Thyroid gland (tissue), 4 donors: ENCODE results near the gene CACNA1B. TPM values are rescaled to one million over a fixed set of nuclear protein-coding genes. Genes with fewer than 3 reads are reported as not detected.
"Not testable (repeated sequence)": the region's sequence is repeated elsewhere in the genome, so short reads cannot be mapped to it uniquely, and the experiment has no call there.

Source experiments
- DNase-seq, 2 donors: peaks; one replicate each; pipeline ENCODE4 v3.0.0-alpha.2; 2019
- H3K27ac ChIP-seq, 3 donors: fragments of 200-600 bp; sonication (generic); 1 replicate in 2 of 3; 2 replicates in 1 of 3; pipeline ENCODE4 v1.5.1; 2016 to 2019; ENCODE audit warnings: mild to moderate bottlenecking in 1 of 3, moderate library complexity in 1 of 3
- H3K27me3 ChIP-seq: fragments of 200-600 bp; sonication (generic); one replicate; pipeline ENCODE4 v1.5.1; 2019
- H3K36me3 ChIP-seq, 2 donors: fragments of 200-600 bp; sonication (generic); one replicate each; pipeline ENCODE4 v1.5.1; 2016 to 2019
- H3K4me1 ChIP-seq, 2 donors: fragments of 200-600 bp; sonication (generic); one replicate each; pipeline ENCODE4 v1.5.1; 2017 to 2019
- H3K4me3 ChIP-seq, 3 donors: fragments of 200-600 bp; sonication (generic); replicated peaks in 1 of 3; 1 replicate in 2 of 3; 2 replicates in 1 of 3; pipeline ENCODE4 v1.5.1; 2016; ENCODE audit warnings: mild to moderate bottlenecking in 1 of 3
- H3K9me3 ChIP-seq: fragments of 200-600 bp; sonication (generic); one replicate; pipeline ENCODE4 v1.5.1; 2017
- CTCF ChIP-seq, 6 experiments: fragments of 200-600 bp in 3 of 6; fragments of 450-650 bp in 3 of 6; sonication (generic) in 3 of 6; IDR thresholded peaks; one replicate each; pipeline ENCODE4 v1.5.1; 2016 to 2019; ENCODE audit warnings: antibody characterized with exemption in 6 of 6, mild to moderate bottlenecking in 2 of 6, inconsistent platforms in 1 of 6, moderate library complexity in 1 of 6
- POLR2A ChIP-seq, 2 donors: fragments of 450-650 bp; IDR thresholded peaks; one replicate each; pipeline ENCODE4 v1.6.1; 2017; ENCODE audit warnings: antibody characterized with exemption in 2 of 2, mild to moderate bottlenecking in 2 of 2, moderate library complexity in 1 of 2
- WGBS, 2 donors: methylation state at CpG; one replicate each; pipeline ENCODE4 v1.1.5; 2017; 5-methylcytosine and 5-hydroxymethylcytosine counted together
- intact Hi-C: fragments of 100-400 bp; cut with DNase I; formaldehyde crosslinking; loops from one replicate; pipeline ENCODE4 v1.15.1; 2023
- total RNA-seq, 4 donors: library from RNA; depleted of rRNA; stranded (reverse); fragments of >200 nt; gene quantifications; one replicate each; pipeline ENCODE4 v1.2.3, GENCODE V29; 2016

Gene CACNA1B
- total RNA-seq, 4 donors from 2014 or later = 0.13 to 0.68 (median 0.35) TPM

DNA sequence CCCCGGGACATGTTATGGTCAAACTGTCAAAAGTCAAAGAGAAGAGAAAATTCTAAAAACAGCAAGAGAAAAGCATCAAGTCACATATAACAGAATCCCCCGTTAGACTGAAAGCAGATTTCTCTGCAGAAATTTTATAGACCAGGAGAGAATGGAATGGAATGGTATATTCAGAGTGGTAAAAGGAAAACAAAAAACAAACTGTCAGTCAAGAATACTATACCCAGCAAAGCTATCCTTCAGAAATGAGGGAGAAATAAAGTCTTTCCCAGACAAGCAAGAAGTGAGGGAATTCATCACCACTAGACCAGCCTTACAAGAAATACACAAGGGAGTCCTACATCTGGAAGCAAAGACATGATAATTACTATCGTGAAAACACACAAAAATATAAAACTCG is 208.0 kb downstream of the CACNA1B start:
- Histone ChIP-seq H3K27ac (no peak overlapping the region), H3K9me3 (no peaks in the 10 kb centered on the region), H3K4me3 (no peak overlapping the region), H3K27me3 (no peaks in the 10 kb centered on the region), H3K4me1 (no peaks in the 10 kb centered on the region), H3K36me3 (no peaks in the 10 kb centered on the region)
- WGBS, 2 donors = 85 to 87% methylated on average over 4 of the region's 4 CpGs
- DNase-seq = no peak
- intact Hi-C loops = no loop called here
- TF ChIP-seq POLR2A (IDR thresholded peaks at IDR 0.05) = no peak
- TF ChIP-seq CTCF (IDR thresholded peaks at IDR 0.05) = no peak

DNA sequence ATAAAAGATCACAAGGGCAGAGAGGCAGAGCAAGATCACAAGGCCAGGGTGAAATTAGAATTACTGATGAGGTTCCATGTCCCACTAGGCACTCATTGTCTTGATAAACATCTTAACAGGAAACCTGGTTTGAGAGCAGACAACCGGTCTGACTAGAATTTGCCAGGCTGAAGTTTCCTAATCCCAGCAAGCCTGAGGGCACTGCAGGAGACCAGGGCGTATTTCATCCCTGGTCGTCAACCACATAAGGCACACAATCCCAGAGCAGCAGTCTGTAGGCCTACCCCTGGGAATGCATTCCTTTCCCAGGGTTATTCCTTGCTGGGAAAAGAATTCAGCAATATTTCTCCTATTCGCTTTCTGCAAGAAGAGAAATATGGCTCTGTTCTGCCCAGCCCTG is 214.5 kb downstream of the CACNA1B start:
- H3K27me3 ChIP-seq, H3K4me1 ChIP-seq, H3K36me3 ChIP-seq, H3K9me3 ChIP-seq, H3K4me3 ChIP-seq, H3K27ac ChIP-seq, intact Hi-C loops, DNase-seq: not testable (repeated sequence)
- 77 to 89% methylated on average over 4 of the region's 4 CpGs for WGBS, 2 donors

GRCh38 chr9:138094028-138094427 is 216.4 kb downstream of the CACNA1B start:
- WGBS, 2 donors = 87 to 89% methylated on average over 5 of the region's 5 CpGs
- Histone ChIP-seq H3K4me1 (no peaks in the 10 kb centered on the region), H3K4me3 (no peak overlapping the region), H3K27me3 (no peaks in the 10 kb centered on the region), H3K36me3 (no peaks in the 10 kb centered on the region), H3K27ac (no peak overlapping the region), H3K9me3 (no peaks in the 10 kb centered on the region)
- intact Hi-C loops = no loop called here
- DNase-seq = no peak
- no peak for TF ChIP-seq POLR2A (IDR thresholded peaks at IDR 0.05)
- no peak for TF ChIP-seq CTCF (IDR thresholded peaks at IDR 0.05)

- 78 to 81% methylated on average over 14 of the region's 14 CpGs for WGBS, 2 donors
- no peak overlapping the region for H3K4me3 ChIP-seq
- H3K9me3 ChIP-seq = no peaks in the 10 kb centered on the region
- H3K36me3 ChIP-seq = no peaks in the 10 kb centered on the region
- intact Hi-C loops = no loop called here
- no peaks in the 10 kb centered on the region for H3K27me3 ChIP-seq
- no peaks in the 10 kb centered on the region for H3K4me1 ChIP-seq
- no peak overlapping the region for H3K27ac ChIP-seq
- TF ChIP-seq CTCF (IDR thresholded peaks at IDR 0.05) = no peak
- no peak for TF ChIP-seq POLR2A (IDR thresholded peaks at IDR 0.05)
- DNase-seq = no peak
Measured at GRCh38 chr9:138095813-138096518, 218.4 kb downstream of the CACNA1B start.

- intact Hi-C loops = no loop called here
- TF ChIP-seq CTCF (IDR thresholded peaks at IDR 0.05) = no peak
- Histone ChIP-seq H3K4me3 (no peak overlapping the region), H3K4me1 (no peaks in the 10 kb centered on the region), H3K27me3 (no peaks in the 10 kb centered on the region), H3K9me3 (no peaks in the 10 kb centered on the region), H3K27ac (no peak overlapping the region), H3K36me3 (no peaks in the 10 kb centered on the region)
- DNase-seq = no peak
- WGBS, 2 donors = 93 to 95% methylated on average over 13 of the region's 13 CpGs
Measured at GRCh38 chr9:138096519-138096845, 218.9 kb downstream of the CACNA1B start.
